GM21723 (cell line): Measurements from ENCODE around the gene ANKRD18B.
"Not testable (repeated sequence)": the region's sequence is repeated elsewhere in the genome, so short reads cannot be mapped to it uniquely, and the experiment has no call there.

Source experiments
- ATAC-seq: cut with Tn5 transposase; IDR thresholded peaks from one replicate; pipeline ENCODE4 v1.9.1; 2021; ENCODE audit warnings: mild to moderate bottlenecking, moderate library complexity; ENCODE audit not compliant: unreplicated experiment

The ANKRD18B gene

DNA sequence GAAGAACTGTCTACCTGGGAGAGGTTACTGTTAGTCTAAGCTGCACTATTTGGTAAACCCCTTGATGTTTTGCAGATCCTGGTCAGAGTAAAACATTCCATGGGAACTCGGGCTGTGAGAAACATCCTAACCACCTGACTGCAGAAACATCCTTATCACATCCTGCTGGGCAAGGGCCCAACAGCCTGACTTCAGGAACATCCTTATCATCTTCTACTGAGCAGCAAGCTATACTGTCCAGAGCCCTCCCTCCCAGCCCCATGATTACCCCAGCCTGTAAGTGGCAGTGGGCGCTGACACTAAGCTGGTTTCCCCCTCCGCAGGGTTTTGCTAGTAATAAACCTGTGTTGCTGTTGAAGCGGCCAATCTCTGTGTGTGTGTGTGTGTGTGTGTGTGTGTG is 80.9 kb downstream of the ANKRD18B start:
- not testable (repeated sequence) for ATAC-seq

DNA sequence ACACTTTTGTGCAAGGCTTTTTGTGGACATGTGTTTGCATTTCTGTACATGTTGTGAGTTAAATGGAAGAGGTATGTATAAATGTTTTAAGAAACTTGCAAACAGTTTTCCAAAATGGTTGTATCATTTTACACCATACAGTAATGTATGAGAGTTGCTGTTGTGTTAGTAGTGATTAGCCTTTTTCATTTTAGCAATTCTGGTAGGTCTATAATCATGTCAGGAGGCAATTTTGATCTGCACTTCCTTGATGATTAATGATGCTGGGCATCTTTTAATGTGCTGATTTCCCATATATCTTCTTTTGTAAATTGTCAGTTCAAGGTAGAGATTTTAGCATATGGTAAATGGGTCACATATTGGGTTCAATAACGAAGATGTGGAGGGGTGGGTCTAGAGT is 87.3 kb downstream of the ANKRD18B start:
- no peak for ATAC-seq

DNA sequence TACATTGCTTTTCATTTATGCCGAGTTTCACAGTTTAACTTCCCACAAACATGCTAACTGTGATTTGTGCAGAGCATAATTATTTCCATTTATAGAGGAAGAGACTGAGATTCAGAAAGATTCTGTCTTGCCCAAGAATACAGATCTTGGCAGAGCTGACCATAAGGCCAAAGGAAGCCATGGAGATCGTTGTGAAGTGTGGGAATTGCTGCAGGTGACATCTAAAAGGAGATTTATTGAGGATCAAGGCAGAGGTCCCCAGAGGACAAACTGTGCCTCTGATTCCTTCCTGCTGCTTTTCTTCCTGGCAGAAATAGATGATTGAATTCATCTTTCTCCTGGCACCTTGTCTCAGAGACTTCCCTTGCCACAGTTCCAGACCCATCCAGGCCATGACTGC is 88.4 kb downstream of the ANKRD18B start:
- not testable (repeated sequence) for ATAC-seq

GRCh38 chr9:33614001-33614687 is 90.1 kb downstream of the ANKRD18B start:
- no peak for ATAC-seq

GRCh38 chr9:33618370-33618769 is 94.3 kb downstream of the ANKRD18B start:
- not testable (repeated sequence) for ATAC-seq

DNA sequence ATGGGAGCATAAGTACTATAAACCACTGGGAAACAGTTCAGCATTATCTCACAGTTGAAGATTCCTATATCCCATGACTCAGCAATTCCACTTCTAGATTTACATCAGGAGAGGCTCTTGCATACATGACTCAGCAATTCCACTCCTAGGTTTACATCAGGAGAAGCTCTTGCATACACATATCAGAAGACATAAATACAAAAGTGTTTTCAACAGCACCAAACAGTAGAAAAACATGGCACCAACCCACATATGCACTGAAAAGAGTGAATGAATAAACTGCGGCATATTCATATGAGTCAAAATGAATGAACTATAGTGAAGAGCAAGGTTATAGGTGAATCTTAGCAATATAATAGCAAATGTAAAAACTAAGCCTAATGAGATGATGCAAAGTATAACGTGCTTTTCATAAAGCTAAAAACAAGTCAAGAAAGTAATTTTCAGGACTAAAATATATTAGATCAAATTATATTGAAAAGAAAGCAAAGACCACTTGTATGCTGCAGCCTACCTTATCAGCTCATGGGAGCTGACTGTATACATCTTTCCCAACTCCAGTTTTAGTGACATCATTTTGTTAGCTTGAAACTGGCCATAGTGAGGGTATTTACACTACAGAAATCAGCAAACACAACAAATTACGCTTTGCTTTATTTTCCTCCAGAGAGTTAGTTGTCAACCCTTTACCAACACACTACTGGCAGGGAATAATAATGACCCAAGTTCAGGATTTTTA is 95.8 kb downstream of the ANKRD18B start:
- ATAC-seq = no peak

GRCh38 chr9:33620738-33621439 is 96.8 kb downstream of the ANKRD18B start:
- ATAC-seq = no peak
